Measurements from ENCODE around the gene WNK3. TPM values are rescaled to one million over a fixed set of nuclear protein-coding genes. Genes with fewer than 3 reads are reported as not detected.

WNK3 gene
- total RNA-seq, 1 donor from 2014 or later: 0.73 TPM

- intact Hi-C loops (cut with DNase I): loop anchor here (5.0 kb wide), 1 partner anchor 138 kb away; the partner anchor contains the start of gene PHF8
- no peak for ATAC-seq
- DNase-seq (ENCODE audit: missing footprints): no peak
Observed at GRCh38 chrX:54180403-54180802, 177.4 kb downstream of the WNK3 start.

GRCh38 chrX:54178100-54178940, 179.5 kb downstream of the WNK3 start:
- ATAC-seq: no peak
- DNase-seq (ENCODE audit: missing footprints): no peak
- intact Hi-C loops (cut with DNase I): no loop called here

GRCh38 chrX:54177306-54177705, 180.5 kb downstream of the WNK3 start:
- intact Hi-C loops (cut with DNase I): no loop called here
- no peak for DNase-seq (ENCODE audit: missing footprints)
- ATAC-seq: no peak

GRCh38 chrX:54173791-54174190, 184.1 kb downstream of the WNK3 start:
- intact Hi-C loops (cut with DNase I): no loop called here
- DNase-seq (ENCODE audit: missing footprints) (no peak), ATAC-seq (no peak)

- intact Hi-C loops (cut with DNase I): no loop called here
- DNase-seq (ENCODE audit: missing footprints) (no peak), ATAC-seq (no peak)
Observed at GRCh38 chrX:54172455-54172854, 185.4 kb downstream of the WNK3 start.

GRCh38 chrX:54171527-54172250, 186.2 kb downstream of the WNK3 start:
- intact Hi-C loops (cut with DNase I): no loop called here
- DNase-seq (ENCODE audit: missing footprints): no peak
- ATAC-seq: no peak

- no peak for DNase-seq (ENCODE audit: missing footprints)
- intact Hi-C loops (cut with DNase I): no loop called here
- ATAC-seq: no peak
Observed at GRCh38 chrX:54171091-54171490, 186.8 kb downstream of the WNK3 start.

- no peak for DNase-seq (ENCODE audit: missing footprints)
- intact Hi-C loops (cut with DNase I): no loop called here
- ATAC-seq: no peak
Observed at GRCh38 chrX:54166915-54167314, 190.9 kb downstream of the WNK3 start.

GRCh38 chrX:54157561-54157960, 200.3 kb downstream of the WNK3 start:
- ATAC-seq: no peak
- intact Hi-C loops (cut with DNase I): no loop called here
- no peak for DNase-seq (ENCODE audit: missing footprints)

Other genes with a start within 250 kb of the WNK3 start
- gene FAM120C, start 174.8 kb downstream of the WNK3 start, total RNA-seq: 5.6 TPM
- 37.7 TPM for gene TSR2, start 82.4 kb upstream of the WNK3 start, total RNA-seq
- gene FGD1, start 138.2 kb upstream of the WNK3 start, total RNA-seq: 6.4 TPM
- gene GNL3L, start 172.2 kb upstream of the WNK3 start, total RNA-seq: 25.6 TPM

All from Right ventricle myocardium inferior (tissue), 1 donor.